GM12873 (cell line): Measurements from ENCODE around the gene ARID4A.

Experiments used
- TF ChIP-seq, protein P1 (sequence below): IDR thresholded peaks from 2 replicates; pipeline ENCODE4 v1.5.1; 2012; ENCODE audit warnings: low read depth, mild to moderate bottlenecking, moderate library complexity, low read length, control low read depth; ENCODE audit not compliant: insufficient read depth; ENCODE audit errors: missing control alignments

ARID4A gene

DNA sequence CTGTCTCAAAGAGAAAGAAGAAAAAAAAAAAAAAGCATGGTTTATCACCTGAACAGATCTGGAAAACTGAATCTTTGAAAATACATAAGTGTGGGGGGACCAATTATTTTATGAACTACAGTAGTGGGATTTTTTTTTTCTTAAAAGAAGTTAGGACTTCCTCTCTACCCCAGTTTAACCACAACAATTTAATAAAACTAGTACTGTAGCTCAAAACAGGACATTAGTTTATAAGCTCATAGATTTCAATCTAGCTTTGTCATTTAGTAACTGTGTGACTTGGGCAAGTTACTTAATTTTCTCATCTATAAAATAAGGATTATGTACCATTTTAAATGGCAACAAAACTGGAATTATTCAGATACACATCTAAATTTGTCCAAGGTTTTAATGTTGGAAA, 23.5 kb upstream of the ARID4A start:
- TF ChIP-seq, protein P1, sequence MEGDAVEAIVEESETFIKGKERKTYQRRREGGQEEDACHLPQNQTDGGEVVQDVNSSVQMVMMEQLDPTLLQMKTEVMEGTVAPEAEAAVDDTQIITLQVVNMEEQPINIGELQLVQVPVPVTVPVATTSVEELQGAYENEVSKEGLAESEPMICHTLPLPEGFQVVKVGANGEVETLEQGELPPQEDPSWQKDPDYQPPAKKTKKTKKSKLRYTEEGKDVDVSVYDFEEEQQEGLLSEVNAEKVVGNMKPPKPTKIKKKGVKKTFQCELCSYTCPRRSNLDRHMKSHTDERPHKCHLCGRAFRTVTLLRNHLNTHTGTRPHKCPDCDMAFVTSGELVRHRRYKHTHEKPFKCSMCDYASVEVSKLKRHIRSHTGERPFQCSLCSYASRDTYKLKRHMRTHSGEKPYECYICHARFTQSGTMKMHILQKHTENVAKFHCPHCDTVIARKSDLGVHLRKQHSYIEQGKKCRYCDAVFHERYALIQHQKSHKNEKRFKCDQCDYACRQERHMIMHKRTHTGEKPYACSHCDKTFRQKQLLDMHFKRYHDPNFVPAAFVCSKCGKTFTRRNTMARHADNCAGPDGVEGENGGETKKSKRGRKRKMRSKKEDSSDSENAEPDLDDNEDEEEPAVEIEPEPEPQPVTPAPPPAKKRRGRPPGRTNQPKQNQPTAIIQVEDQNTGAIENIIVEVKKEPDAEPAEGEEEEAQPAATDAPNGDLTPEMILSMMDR: no peak

DNA sequence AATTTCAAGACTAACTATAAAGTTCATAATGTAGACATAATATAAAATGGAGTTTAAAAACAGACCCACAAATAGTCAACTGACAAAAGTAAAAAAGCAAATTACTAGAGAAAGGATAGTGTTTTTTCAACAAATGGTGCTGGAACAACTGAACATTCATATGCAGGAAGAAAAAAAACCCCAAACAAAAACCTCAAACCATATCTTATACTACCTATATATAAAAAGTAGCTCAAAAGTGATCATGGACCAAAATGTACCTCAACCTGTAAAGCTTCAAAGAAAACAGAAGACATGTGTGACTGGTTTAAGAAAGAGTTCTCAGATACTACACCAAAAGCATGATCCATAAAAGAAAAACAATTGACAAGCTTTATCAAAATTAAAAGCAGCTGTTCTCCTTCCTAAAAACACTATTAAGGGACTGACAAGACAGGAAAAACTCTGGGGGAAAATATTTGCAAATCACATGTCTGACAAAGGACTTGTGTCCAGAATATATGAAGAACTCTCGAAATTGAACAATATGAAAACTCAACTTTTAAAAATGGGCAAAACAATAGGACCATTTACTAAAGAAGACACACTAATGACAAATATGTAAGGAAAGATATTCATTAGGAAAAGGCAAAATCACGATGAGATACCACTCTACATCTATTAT, 22.7 kb upstream of the ARID4A start:
- TF ChIP-seq, protein P1: no peak

DNA sequence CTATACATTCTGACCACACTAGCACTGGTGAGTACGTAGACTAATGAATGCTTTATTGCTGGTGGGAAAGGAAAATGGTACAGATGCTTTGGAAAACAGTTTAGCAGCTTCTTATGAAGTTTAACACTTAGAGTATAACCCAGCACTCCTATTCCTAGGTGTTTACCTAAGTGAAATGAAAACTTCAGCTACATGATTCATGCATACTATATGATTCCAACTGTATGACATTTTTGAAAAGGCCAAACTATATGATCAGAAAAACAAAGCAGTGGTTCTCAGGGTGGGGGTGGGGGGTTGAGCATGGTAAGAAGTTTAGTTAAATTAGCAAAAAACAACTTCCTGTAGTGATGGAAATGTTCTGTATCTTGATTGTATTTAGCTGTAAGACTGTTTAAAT, 22.1 kb upstream of the ARID4A start:
- TF ChIP-seq, protein P1: no peak

DNA sequence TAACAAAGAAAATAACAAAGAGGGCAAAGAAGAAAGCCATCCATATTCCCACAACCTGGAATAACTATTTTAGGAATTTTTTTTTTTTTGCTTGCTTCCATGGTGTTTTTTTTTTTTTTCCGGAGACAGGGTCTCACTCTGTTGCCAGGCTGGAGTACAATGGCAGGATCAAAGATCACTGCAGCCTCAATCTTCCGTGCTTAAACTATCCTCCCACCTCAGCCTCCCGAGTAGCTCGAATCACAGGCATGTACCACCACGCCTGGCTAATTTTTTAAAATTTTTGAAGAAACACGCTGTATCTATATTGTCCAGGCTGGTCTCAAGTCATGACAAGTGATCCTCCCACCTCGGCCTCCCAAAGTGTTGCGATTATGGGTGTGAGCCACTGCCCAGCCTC, 20.2 kb upstream of the ARID4A start:
- TF ChIP-seq, protein P1: no peak

DNA sequence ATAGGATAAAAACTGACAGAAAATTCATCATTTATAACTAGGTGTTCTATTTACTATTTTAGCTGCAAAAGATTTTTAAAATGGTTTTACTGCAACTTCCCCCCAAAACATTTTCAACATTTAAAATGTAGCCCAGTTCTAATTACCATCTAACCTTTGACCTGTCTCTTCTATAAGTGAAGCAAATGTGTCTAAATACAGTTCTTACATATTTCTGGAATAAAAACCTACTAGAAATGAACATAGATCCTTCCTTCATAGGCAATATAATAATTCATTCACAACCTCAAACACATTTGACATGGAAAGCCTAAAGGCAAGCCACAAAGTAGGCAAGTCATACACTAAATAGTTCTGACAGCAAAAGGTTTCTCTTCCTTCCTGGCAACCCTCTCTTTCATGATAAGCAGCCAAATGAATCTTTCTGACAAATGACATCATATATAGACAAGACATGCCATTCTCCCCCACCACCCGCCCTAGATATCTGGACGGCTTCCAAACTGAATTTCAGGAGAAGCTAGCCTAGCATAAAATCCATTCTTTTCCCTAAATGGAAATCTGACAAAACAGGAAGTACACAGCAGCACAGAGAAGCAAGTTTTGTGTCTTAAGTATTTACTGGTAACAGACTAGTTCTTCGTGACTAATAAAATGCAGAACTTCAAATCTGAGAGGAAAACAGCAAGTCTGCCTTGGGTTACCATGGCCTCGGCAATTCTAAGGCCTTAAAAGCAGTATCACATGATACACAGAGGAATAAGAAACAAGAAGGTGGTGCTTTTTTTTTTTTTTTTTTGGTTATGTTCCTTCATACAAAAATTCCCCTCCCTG, 17.2 kb upstream of the ARID4A start:
- TF ChIP-seq, protein P1: no peak

DNA sequence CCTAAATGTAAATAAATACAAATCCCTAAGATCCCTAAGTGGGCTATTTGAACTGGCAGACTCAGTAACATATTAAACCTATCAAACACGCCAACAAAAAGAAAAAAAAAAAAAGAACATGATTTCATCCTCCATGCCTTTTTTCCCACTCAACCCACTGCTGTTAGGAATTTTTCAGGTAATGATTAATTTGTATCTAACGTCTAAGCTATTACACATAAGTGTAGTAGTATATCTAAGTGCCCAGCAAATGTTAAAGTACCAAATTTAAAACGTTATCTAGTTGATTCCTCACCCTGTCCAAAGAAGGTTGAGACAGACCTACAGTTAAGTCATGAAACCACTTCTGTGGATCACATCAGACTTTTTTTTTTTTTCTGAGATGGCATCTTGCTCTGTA, 16.4 kb upstream of the ARID4A start:
- TF ChIP-seq, protein P1: no peak

DNA sequence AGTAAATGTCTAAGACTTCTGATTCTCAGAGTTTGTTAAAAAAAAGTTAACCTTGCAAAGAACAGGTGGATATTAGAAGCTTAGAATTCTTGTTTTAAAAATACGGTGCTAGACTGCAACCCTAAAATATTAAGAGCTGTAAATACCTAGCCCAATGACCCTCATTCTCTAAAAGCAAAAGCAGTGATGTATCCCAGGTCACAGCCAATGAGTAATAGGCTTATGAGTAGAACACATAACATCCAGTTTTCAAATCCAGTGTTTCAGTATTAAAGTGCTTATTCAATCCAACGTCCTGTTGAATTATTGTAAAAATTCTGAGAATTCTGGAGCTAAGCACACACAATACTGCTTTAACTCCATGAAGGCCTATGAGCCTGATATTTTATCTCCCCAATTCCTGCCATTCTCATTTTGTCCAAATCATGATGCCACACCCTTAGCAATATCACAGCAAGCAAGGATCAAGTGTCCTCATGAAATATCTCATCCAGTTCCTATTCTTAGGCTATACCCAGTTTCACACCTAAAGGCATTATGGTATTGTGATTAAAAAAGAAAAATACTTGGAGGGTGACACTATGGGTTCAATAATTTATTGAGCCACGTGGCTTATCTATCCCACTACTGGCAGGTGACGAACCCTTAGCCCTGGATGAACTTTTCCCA, 15.3 kb upstream of the ARID4A start:
- TF ChIP-seq, protein P1: no peak
